HK-2 (cell line): Measurements from ENCODE around the gene CUX1.
A peak's percentile ranks its signal among the peaks of the same experiment; 100 is the strongest.
"Not testable (repeated sequence)": the region's sequence is repeated elsewhere in the genome, so short reads cannot be mapped to it uniquely, and the experiment has no call there.

Source experiments
- DNase-seq: peaks from one replicate; pipeline ENCODE4 v3.0.0-alpha.2; 2018; ENCODE audit not compliant: unreplicated experiment

Gene CUX1

DNA sequence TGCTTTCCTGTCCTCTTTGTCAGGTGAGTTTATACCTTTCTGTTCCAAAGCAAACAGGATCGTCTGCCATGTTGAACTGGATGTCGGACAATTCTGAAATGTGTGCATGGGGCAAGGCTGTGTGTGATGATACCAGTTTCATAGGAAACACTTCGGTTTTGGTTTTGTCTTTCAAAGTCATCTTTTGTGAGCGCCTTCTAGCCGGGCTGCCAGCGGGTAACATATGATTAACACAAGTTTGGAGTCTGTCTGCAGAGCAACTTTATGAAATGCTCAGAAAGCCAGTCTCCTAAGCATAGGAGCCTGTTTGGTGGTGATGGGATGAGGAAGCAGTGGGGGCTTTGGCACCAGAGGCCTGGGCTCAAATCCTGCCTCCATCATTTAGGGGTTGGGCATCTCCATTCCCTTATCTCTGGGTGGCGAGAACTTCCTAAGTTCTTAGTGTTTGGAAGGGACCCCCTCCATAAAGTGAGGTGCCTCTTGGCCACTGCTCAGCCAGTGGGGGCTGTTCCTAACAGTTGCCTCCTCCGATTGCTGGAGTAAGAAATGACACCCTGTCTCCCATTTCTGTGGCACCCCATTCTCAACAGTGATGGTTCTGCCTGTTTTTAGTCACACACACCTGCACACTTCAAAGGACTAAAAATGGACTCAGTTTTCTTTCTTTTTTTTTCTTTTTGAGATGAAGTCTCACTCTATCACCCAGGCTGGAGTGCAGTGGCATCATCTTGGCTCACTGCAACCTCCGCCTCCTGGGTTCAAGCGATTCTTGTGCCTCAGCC lies 36.8 kb downstream of the CUX1 start:
- no peak for DNase-seq

DNA sequence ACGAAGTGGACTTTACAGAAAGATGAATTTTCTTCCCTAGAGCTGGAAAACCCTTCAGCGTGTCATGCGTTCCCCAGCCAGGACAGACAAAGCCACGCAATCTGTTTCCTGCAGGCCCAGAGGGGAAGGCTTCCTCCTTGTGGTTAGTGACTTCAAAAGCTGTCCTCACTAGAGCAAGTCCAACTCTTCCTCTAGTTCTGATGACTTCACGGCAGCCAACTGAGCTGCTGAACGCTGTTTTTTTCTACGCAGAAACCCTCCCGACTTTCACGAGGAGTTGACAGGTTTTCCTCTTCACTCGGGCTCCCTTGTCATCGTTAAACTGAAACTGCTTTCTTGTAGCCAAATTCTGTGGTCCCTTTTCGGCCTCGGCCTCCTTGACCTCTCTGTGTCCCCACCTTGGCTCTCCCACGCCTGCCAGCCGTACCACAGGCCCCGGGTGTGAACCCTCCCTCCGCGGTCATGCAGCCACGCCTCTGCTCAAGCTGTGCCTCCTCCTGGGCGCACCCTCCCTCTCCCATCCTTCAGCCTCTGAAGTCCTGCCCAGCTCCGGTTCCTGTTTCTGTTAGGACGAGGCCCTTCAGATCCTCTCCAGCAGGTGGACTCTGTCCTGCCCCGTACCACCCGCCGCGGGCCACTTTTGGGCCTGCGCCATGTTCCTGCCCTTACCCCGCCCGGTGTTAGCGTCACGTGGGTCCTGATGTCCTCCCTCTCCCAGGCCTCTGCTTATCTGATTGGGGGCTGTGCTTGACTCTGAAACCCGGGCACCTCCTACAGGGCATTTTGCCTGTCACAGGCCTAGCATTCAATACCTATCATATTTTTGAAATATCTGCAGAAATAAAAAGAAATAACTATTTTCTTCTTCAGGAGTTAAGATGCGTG lies 39.3 kb downstream of the CUX1 start:
- DNase-seq: peak; percentile 96

DNA sequence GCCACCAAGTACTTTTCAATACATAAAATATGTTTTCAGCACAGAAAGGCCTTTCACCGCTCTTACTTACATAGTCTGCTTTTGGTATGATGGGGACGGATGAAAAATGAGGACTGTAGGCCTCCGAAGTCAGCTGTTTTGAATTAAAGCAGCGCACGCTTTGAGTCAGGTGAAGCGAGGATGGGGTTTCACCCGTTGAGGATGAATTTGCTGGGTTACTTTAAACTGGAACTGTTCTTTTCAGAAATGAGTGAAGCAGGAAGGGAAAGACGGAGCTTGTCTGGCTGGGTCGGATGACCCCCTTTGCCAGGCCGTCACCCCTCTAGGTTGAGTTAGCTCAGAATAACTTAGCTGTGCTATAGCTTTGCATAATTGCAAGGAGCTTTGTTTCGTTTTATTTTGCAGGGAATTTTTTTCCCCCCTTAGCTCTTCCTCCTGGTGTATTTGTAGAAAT lies 40.0 kb downstream of the CUX1 start:
- DNase-seq: no peak

DNA sequence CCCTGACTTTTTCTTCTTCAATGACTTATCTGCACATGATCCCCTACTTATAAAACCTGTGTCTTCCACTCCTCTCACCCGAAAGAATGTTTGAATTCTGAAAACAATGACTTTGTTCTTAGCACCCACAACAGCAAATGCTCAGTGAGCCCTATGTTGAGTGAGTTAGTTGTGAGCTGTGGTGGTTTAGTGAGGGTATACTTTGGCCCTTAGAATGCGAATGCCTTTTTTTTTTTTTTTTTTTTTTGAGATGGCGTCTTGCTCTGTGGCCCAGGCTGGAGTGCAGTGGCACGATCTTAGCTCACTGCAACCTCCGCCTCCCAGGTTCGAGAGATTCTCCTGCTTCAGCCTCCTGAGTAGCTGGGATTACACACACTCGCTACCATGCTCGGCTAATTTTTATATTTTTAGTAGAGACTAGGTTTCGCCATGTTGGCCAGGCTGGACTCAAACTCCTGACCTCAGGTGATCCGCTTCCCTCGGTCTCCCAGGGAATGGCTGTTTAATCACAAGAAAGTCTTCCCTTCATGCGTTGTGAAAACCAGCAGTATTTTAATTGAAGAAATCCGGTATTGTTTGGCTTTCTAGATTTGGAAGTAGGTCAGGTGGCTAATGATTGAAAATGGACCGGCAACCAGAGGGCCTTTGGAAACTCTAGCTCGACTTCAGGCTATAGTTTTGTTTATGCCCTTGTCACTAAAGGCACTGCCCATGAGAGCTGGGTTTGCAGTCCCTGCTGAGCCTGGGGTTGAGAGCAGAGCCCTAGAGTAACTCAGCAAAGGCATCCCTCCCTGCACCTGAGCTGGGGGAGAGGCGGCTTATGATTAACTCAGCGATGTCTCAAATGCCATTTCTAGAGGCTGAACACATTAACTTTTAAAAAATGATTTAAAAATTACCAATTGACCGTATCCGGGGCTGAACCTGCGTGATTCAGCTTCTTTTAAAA lies 41.3 kb downstream of the CUX1 start:
- DNase-seq: peak; percentile 22

DNA sequence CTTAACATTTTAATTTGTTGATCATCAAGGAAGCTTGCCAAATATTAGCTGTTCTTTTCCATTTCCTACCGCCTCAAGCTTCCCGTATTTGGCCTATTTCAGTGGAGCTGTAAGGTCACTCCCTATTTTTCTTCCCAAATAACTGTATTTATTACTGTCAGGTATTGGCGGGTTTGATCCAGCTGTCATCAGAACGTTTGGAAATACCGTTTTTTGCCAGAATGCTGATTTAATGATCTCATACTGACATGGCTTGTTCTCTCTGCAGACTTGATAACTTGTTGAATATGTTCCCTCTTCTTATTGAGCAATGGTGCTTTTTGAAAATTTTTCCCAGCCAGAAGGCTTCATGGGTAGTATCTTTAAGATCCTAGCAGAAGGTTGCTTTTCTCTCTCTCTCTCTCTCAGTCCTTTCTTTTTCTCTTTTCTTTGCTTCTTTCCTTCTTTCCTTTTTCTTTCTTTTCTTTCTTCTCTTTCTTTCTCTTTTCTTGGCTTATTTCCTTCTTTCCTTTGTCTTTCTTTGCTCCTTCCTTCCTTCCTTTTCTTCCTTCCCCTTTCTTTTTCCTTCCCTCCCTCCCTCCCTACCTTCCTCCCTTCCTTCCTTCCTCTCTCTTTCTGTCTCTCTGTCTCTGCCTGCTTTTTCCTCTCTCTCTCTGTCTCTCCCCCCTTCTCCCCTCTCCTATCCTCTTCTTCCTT lies 42.1 kb downstream of the CUX1 start:
- DNase-seq: no peak

DNA sequence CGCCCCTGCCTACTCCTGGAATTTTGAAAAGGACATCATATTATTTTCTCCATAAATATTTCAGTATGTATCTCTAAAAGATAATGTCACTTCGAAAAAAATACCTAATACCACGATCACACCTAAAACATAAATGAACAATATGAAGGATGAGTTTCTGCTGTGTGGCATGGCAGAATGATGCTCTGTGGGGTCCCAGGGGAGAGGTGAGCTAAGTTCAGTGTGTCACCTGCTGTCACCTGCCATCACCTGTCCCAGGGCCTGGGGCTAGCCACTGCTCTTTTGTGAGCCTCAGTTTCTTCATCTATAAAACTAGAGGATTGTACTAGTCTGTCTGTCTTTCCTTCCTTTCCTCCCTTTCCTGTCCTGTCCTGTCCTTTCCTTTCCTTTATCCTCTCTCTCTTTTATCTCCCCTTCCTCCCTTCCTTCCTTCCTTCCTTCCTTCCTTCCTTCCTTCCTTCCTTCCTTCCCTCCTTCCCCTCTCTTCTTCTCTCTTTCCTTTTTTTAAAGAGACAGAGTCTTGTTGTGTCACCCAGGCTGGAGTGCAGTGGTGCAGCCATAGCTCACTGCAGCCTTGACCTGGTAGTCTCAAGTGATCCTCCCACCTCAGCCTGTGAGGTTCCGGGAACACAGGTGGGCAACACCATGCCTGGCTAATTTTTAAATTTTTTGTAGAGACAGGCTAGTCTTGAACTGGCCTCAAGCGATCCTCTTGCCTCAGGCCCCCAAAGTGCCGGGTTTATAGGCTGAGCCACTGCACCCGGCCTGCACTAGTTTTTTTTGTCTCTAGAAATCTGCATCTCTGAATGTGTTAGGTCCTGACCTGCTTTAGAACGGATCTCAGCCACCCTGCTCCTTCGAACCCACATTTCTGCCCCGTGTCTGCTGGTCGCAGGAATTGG lies 43.1 kb downstream of the CUX1 start:
- DNase-seq: no peak

DNA sequence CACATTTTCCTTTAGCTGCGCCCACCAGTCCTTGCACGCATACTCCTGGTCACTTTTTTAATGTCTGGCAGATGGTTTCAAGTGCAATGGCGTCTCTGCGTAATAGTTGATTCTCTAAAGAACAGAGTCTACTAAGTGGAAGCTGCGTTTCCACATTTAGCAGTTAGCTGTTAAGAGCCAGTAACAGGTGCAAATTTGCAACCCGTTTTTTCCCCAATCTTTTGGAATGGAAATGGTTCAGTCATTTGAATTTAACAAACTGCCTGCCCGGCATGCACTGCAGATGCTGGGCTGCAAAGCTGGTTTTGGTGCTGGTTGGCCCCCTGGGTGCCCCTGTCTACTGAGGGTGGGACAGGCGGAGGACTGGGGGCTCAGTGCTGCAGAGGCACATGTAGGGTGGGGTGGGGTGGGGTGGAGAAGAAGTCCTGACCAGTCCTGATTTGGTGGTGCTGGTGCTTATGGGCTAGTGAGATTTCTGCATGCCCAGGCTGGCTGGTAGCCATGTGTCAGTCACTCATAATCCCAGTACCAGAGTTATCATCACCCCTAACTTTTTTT lies 43.9 kb downstream of the CUX1 start:
- DNase-seq: no peak

DNA sequence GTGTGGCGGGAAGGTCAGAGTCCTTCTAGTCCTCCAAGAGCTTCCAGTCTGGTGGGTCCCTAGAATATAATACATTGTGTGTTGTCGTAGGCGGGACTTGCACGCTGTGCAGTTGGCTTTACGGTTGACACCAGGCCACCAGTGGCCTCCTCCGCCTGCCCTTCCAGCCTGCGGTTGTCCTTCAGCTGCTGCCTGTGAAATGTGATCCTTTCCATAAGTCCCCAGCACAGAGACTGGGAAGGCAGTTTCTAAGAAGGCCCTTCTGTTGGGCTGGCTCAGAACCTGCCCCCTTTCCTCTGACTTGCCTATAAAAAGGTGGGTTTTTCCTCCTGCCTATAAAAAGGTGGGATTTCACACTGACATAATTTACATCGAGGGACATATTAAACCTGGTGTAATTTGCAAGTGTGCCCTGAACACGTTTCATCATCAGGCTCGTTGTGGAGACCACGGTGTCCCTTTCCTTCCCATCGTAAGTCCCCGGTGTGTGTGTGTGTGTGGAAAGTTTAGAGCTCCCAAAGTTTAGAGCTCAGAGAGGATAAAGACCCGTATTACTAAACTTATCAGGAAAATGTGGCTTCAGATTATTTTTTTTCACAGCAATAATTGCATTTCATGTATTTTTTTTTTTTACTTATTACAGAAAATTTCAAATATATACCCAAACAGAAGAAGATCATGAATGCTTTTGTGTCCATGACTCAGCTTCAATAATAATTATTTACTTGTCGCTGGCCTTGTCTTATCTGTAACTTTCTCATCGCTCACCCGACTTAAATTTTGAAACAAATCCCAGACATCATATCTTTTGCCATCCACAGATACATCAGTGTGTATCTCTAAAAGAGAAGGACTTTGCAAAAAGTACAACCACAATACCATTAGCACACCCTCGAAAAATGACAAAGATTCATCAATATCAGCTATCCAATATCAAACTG lies 45.1 kb downstream of the CUX1 start:
- no peak for DNase-seq

DNA sequence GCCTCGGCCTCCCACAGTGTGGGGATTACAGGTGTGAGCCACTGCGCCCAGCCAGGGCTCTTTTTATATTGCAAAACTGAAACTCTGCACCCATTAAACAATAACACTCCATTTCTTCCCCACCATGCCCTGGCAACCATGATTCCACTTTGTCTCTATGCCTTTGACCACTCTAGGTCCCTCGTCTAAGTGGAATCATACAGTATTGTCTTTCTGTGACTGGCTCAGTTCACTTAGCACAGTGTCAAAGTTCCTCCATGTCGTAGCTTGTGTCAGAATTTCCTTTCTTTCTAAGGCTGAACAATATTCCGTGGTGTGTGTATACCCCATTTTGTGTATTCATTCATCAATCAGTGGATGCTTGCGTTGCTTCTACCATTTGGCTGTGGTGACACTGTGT lies 46.2 kb downstream of the CUX1 start:
- DNase-seq: no peak

DNA sequence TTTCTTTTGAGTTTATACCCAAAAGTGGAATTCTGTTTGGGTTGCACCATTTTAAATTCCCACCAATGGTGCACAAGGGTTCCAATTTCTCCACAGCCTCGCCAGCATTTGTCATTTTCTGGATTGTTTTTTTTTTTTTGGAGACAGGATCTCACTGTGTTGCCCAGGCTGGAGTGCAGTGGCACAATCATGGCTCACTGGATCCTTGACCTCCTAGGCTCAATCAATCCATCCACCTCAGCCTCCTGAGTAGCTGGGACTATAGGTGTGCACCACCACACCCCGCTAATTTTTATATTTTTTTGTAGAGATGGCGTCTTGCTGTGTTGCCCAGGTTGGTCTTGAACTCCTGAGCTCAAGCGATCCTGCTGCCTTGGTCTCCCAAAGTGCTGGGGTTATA lies 46.6 kb downstream of the CUX1 start:
- no peak for DNase-seq

DNA sequence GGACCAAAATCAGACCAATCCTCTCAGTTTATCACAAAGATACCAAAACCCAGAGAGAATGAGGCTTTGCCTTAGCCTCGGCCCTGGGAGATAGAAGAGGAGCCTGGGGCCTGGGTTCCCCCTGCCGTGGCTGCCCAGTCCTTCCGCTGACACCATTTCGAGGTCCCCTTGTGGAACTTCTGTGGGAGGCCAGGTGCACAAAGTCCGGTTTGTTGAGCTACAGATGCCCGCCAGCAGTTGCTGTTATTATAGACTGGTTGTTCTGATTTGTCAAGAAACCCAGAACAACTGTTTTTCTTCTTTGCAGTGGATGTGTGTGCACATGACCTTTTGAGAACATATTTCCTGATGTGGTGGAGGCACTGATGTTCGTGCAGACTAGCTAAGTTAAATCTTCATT lies 47.6 kb downstream of the CUX1 start:
- no peak for DNase-seq

DNA sequence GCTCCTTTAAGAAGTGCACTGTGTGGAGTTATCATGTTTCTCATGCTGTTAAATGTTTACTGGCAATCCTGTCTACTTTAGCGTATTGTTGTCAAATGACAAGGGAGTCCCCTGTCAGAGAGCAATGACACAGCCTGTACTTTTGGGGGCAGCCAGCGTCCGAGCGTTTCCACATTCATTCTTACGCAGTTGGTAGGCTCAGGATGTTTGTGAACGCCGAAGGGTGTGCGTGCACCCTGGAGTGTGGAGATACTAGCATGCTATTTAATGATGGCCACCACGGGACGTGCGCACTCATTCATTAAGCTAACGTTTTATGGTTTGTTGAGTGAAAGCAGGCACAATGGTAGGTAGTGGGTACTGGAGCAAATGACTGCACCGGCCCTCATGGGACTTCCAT lies 48.0 kb downstream of the CUX1 start:
- DNase-seq: no peak

DNA sequence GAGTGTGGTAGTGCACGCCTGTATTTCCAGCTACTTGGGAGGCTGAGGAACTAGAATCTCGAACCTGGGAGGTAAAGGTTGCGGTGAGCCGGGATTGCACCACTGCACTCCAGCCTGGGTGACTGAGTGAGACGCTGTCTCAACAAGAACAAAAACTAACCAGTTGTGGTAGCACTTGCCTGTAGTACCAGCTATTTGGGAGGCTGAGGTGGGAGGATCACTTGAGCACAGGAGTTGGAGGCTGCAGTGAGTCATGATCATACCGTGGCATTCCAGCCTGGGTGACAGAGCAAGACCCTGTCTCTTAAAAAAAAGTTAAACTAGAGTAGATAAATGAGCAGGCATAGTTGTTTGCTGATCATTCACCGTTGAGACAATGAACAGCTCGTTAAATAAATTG lies 48.9 kb downstream of the CUX1 start:
- DNase-seq: no peak

DNA sequence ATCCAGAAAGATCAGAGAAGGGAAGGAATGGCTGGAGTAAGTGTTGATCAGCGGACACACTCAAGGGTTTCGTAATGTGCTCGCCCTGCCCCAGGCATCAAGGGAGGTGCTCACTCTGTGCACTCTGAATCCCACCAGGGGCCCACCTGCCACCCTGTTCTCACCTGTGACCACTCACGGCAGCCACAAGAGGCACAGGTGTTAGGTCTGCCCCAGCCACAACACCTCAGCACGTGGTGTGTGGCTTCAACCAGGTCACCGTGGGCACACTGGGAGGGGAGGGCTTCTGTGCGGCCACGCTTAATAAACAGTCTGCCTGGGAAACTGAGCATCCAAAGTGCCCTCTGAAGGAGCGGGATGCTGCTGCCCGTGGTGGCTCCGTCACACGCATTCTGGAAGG lies 49.8 kb downstream of the CUX1 start:
- no peak for DNase-seq

DNA sequence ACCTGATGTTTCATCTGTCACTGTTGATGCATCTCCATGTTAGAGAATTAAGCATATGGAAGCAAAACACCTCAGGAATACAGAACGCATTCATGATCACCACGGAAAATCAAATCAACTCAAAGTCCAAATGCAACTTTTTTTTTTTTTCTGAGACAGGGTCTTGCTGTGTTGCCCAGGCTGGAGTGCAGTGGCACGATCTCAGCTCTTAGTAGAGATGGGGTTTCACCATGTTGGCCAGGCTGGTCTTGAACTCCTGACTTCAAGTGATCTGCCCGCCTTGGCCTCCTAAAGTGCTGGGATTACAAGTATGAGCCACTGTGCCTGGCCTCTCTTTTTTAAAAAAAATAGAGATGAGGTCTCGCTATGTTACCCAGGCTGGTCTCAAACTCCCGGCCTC lies 50.3 kb downstream of the CUX1 start:
- DNase-seq: not testable (repeated sequence)

DNA sequence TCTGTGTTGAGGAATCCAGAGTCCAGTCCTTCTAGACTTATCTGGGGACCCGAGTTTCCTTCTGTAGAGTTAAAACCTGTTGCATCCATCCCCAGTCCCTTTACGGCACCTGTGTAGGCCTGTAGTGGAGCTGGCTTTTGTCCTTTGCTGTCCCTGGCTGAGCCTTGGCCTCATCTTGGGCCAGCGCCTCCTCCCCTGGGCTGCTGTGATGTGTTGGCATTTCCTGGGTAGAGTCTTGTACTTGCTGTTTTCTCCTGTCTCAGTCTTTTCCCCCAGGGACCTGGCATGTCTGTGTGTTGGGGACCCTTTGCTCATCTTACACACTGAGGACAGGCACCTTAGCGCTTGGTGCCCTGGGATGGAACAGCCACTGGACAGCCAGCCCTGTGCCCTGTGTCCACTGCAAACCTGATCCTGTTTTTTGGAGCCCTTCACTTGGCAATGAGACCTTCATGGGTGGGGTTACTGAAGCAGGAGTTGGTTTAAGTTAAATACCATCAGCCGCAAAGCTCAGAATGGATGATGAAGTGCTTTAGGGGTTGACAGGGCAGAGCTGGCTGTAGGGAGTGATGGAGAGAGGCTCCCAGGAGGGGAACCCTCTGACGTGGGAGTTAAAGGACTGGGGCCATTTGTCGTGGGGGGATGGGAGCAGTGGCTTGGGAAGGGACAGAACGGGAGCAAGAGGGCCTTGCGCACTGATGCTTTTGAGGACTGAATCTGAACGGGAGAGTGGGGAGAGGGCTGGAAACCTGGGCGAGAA lies 50.9 kb downstream of the CUX1 start:
- DNase-seq: no peak

DNA sequence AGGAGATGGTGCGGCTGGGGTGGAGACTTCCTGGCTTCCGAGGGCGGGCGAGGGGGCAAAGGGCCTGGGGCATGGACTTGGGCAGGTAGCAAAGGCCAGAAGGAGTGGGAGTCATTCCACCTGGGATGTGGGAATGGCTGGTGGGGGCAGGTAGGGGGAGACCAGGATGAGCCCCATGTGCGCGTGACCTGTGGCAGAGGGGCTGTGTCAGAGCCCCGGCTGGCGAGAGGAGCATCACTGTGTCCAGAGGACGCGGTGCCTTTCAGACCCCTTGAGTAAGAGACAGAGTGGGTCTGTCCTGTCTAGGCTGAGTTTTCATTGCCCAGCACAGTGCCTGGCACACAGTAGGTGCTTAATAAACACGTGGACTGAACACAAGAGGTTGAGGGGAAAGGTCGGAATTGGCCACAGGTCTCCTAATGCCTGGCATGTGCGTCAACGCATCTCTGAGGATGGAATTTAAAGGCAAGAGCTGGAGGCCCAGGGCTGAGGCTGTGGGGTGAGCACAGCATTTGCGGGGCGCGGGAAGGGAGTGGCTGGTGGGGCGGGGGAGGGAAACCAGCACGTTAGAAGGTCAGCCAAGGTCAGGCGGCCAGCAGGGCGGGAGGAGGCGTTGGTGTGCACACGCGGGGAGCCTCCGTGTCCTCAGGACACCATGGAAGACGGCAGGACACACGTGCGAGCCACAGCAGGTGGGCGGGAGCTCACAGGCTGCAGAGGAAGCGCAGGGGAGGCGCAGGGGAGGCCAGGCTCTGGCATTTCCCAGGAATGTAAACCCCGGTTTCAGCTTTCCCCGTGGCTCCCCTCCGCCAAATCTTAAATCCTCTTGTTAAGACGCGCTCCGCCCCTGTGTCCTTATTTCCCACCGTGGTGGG lies 51.8 kb downstream of the CUX1 start:
- DNase-seq: no peak
